MG63 (cell line): Measurements from ENCODE around the gene MLH1. TPM values are rescaled to one million over a fixed set of nuclear protein-coding genes. Genes with fewer than 3 reads are reported as not detected.

ENCODE experiments used
- DNase-seq: peaks from one replicate; pipeline ENCODE4 v3.0.0-alpha.2; 2020
- H3K27me3 ChIP-seq: fragments of 250-450 bp; sonication (Bioruptor Pico); 2 replicates; pipeline ENCODE4 v1.5.1; 2020; ENCODE audit warnings: mild to moderate bottlenecking, moderate library complexity
- H3K36me3 ChIP-seq: fragments of 250-450 bp; sonication (Bioruptor Pico); 2 replicates; pipeline ENCODE4 v1.5.1; 2020; ENCODE audit warnings: mild to moderate bottlenecking, moderate library complexity
- H3K4me3 ChIP-seq: fragments of 250-450 bp; sonication (Bioruptor Pico); 2 replicates; pipeline ENCODE4 v1.5.1; 2020; ENCODE audit warnings: mild to moderate bottlenecking, moderate library complexity
- H3K9me3 ChIP-seq: fragments of 250-450 bp; sonication (Bioruptor Pico); 2 replicates; pipeline ENCODE4 v1.5.1; 2020; ENCODE audit warnings: mild to moderate bottlenecking, moderate library complexity
- total RNA-seq: library from RNA; depleted of rRNA; stranded (reverse); fragments of >200 nt; shearing (Covaris generic); gene quantifications from 2 replicates; pipeline ENCODE4 v1.2.3, GENCODE V29; 2014; ENCODE audit warnings: low replicate concordance; rRNA removed

MLH1 gene
- total RNA-seq, 1 experiment from 2014 or later, result 41.1 TPM

GRCh38 chr3:37096288-37096687 is 103.0 kb downstream of the MLH1 start:
- Histone ChIP-seq H3K27me3 (no peaks in the 10 kb centered on the region), H3K36me3 (peaks cover 14% of the 10 kb centered on the region), H3K4me3 (no peak overlapping the region), H3K9me3 (no peaks in the 10 kb centered on the region)
- no peak for DNase-seq

DNA sequence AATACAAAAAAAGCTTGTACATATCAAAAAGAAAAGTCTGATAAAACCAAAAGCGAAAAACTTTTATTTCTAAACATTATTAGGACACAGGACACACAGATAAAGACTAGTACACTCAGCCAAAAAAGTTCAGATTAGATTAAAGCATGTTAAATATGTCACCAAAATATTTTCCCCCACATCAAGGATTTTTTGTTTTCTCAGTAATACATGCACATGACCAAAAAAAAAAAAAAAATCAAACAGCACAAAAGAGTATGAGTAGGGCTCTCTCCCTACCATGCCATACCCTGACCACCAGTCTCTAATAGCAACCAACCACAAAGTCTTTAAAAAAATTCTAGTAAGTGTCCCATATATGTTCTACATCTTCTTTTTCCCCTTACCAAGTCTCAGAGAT is 103.7 kb downstream of the MLH1 start:
- Histone ChIP-seq H3K36me3 (peaks cover 14% of the 10 kb centered on the region), H3K27me3 (no peaks in the 10 kb centered on the region), H3K4me3 (no peak overlapping the region), H3K9me3 (no peaks in the 10 kb centered on the region)
- DNase-seq, result no peak

- no peaks in the 10 kb centered on the region for H3K27me3 ChIP-seq
Measured at GRCh38 chr3:37097776-37098175, 104.5 kb downstream of the MLH1 start.

GRCh38 chr3:37098884-37099283 is 105.6 kb downstream of the MLH1 start:
- Histone ChIP-seq H3K27me3 (no peaks in the 10 kb centered on the region), H3K9me3 (no peaks in the 10 kb centered on the region)
- DNase-seq, result no peak

More at GRCh38 chr3:37097776-37098175, 104.5 kb downstream of the MLH1 start:
- Histone ChIP-seq H3K36me3 (peaks cover 14% of the 10 kb centered on the region), H3K9me3 (no peaks in the 10 kb centered on the region), H3K4me3 (no peak overlapping the region)
- no peak for DNase-seq

DNA sequence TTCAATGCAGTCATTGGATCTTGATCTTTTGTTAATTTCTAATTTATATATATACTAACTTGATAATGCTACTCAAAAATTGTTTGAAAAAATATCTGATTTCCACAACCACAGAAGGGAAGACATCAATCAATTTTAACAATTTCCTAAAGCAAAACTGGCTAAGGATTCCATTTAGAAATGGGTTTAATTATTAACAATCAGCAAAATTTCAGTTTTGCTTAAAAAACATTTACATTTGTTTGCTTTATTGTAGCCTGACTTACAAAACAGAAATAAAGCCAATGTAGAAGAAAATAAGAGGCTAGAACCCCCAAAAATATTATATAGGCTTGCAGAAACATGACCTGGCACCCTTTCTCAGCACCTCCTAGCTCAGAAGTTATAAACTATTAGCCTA is 106.2 kb downstream of the MLH1 start:
- no peaks in the 10 kb centered on the region for H3K9me3 ChIP-seq
- DNase-seq, result no peak
- no peak overlapping the region for H3K4me3 ChIP-seq
- H3K27me3 ChIP-seq, result no peaks in the 10 kb centered on the region
- peaks cover 7% of the 10 kb centered on the region for H3K36me3 ChIP-seq

More at GRCh38 chr3:37098884-37099283, 105.6 kb downstream of the MLH1 start:
- no peak overlapping the region for H3K4me3 ChIP-seq
- peaks cover 11% of the 10 kb centered on the region for H3K36me3 ChIP-seq

GRCh38 chr3:37100411-37100810 is 107.1 kb downstream of the MLH1 start:
- no peak for DNase-seq
- Histone ChIP-seq H3K36me3 (no peaks in the 10 kb centered on the region), H3K4me3 (no peak overlapping the region), H3K9me3 (no peaks in the 10 kb centered on the region), H3K27me3 (no peaks in the 10 kb centered on the region)

Other genes starting within 250 kb of the MLH1 start
- not detected in 2 replicates for gene DCLK3, start 229.0 kb upstream of the MLH1 start, total RNA-seq
- gene TRANK1, start 48.5 kb upstream of the MLH1 start, total RNA-seq, result 1.0 and 3.8 TPM in 2 replicates
- gene EPM2AIP1, start 387 bp upstream of the MLH1 start, total RNA-seq, result 2.8 and 5.1 TPM in 2 replicates
- 35.4 and 41.6 TPM in 2 replicates for gene LRRFIP2, start 181.1 kb downstream of the MLH1 start, total RNA-seq
- gene GOLGA4, start 249.8 kb downstream of the MLH1 start, total RNA-seq, result 7.1 and 20.8 TPM in 2 replicates